IPS-11a (cell line): ENCODE measurements around the gene ASF1A.

Experiments used
- H3K4me3 ChIP-seq: one replicate; pipeline ENCODE4 v1.5.1; 2013; ENCODE audit warnings: low read depth, low read length, control low read depth

ASF1A gene

GRCh38 chr6:118912646-118913045 lies 18.7 kb downstream of the ASF1A start:
- H3K4me3 ChIP-seq = no peak overlapping the region

DNA sequence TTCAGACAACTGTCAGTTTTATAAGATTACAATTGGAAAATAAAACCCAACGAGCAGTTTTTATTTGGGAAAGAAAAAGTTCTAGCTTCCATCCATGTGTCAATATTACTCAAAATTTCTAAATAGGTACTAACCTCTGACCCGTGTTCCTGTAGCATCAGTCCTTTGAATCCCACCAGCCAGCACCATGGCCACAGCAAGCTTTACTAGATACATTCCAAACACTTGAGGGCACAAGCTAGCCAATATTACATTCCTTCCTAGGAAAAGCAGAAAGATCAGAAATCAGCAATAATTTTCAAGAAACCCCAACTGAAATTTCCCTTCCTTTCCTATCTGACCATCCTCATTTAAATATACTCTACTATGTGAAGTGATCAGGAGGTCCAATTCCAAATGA lies 19.2 kb downstream of the ASF1A start:
- no peak overlapping the region for H3K4me3 ChIP-seq

DNA sequence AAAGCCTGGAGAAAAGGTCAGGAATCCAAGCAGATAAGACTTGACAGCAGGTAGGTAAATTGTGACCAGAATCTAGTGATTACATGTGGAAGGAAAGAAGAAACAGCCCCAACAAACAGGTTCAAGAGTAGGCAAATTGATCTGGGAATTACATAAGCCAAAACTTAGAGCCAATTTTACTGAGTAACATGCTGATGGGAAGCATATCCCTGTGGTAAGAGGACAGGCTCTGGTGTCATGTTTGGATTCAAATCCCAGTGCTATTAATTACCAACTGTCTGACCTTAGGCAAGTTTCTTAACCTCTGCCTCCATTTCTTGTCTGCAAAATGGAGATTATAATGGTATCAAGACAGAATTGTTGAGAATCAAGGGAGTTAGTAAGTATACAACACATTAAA lies 20.6 kb downstream of the ASF1A start:
- H3K4me3 ChIP-seq = no peak overlapping the region

- no peak overlapping the region for H3K4me3 ChIP-seq
Observed at GRCh38 chr6:118917546-118918328, 23.8 kb downstream of the ASF1A start.

DNA sequence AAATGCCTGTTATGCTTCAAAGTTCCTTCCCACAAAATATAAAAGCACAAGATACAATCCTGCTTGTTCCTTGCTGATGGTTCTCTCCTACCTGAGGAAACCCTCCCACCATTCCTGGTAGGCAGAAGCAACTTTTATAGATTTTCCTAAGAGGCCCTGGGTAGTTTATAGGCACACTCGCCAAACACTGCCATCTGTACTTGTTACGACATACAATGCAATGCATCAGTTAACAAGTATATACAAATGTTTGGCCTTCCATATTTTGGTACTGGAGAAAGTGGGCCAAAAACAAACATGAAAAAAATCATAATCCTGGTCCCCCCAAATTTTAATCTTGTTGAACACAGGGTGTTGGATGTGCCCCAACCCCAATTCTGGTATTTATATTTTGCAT lies 24.4 kb downstream of the ASF1A start:
- no peak overlapping the region for H3K4me3 ChIP-seq

- H3K4me3 ChIP-seq = no peak overlapping the region
Observed at GRCh38 chr6:118921084-118921483, 27.1 kb downstream of the ASF1A start.

GRCh38 chr6:118923035-118923434 lies 29.1 kb downstream of the ASF1A start:
- no peak overlapping the region for H3K4me3 ChIP-seq

- no peak overlapping the region for H3K4me3 ChIP-seq
Observed at GRCh38 chr6:118930680-118931079, 36.7 kb downstream of the ASF1A start.

DNA sequence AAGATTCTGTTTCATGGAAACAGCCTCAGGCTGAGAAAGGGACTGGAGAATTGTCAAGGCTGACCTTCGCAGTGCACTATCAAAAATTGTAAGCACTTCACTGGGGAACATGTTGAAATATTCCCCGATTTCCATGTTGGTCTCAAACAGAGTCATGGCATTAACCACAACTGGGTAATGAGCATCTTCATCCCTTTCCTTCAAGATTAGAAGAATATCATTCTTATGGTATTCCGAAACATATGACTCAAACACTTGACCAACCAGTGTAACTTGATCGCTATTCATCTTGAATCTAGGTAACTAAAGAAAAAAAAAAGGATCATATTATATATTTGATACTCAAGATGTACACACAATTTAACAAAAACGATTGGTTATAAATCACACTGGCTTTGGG lies 37.5 kb downstream of the ASF1A start:
- no peak overlapping the region for H3K4me3 ChIP-seq

GRCh38 chr6:118932421-118932820 lies 38.5 kb downstream of the ASF1A start:
- no peak overlapping the region for H3K4me3 ChIP-seq

DNA sequence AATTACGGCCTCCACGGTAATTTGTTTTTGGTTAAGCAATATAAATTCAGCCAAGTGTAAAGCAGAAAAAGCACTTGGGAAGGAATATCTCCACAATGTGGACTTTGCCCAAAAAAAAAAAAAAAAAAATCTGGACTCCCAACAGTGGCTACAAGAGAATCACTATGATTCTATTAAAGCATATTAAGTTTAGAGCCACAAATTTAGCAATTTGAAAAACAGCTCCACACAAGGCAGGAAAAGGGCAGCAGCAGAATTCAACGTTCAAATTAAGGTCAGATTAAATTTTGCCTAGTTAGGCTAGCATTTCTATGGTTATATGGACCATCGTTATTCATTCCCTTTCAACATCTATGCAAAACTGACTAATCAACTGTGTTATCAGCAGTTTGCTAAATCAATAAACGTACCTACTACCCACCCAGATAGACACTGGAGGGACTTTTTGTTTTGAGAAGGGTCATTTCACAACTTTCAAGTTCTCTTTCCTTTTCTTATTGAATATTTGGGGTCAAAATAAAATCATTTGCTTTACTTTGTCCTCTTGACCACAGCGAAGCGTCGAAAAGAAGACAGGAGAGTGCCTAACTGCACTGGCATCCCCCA lies 40.0 kb downstream of the ASF1A start:
- H3K4me3 ChIP-seq = peak overlapping the region; percentile 30

DNA sequence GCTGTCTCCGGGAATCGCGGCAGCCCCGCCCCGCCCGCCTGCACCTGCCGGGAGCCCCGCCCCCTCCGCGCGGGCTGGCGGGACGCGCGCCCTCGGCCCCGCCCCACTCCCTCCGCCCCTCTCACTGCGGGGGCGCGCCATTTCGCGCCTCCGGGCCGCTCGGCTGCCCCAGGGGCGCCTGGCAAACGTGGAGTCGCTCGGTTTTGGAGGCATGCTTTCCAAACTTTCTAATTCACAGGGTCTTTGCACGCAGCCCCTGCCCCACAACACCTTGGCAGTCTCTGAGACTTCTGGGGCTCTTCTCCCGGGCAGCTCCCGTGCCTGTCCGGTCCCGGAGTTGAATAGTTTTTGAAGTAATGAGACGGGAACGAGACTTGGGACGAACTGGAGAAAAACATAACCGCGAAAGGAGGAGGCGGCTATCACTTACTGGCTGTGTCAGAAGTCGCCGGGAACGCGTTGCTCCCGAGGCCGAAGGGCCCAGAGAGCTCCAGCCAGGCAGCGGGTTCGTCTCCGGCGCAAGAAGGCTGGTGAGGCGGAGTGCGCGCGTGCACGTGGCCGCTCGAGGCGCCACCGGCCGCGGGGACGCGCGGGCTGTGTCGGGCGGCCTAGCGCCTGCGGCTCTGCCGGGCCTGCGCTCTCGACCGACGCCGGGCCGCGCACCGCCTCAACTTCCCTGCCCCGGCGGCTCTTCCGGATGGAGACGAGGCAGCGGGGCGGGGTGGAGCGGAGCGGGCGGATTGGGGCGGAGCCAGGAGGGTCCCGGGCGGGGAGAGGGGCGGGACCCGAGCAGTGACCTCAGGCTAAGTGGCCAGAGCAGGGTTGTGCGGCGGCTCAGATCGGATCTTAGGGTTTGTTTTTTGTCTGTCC lies 40.7 kb downstream of the ASF1A start, which contains the start of gene MCM9:
Gene MCM9, minus strand, starts transcription at position 699 of the 870 bp plus-strand sequence. CDS start 3,436 bp downstream, outside the sequence.
- peak within 1 kb of the TSS; percentile 83 for H3K4me3 ChIP-seq

DNA sequence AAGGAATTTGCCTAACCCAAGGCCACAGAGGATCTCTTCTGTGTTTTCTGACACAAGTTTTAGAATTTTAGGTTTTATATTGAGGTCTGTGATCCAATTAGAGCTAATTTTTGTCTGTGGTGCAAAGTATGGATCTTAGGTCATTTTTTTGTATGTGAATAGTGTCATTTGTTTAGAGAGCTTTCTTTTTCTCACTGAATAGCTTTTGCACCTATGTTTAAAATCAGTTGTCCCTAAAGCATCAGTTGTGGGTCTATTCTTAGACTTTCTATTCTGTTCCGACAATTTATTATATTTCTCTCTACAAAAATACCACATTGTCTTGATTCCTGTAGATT lies 41.3 kb downstream of the ASF1A start:
- H3K4me3 ChIP-seq = peak overlapping the region; percentile 83

- H3K4me3 ChIP-seq = no peak overlapping the region
Observed at GRCh38 chr6:118935978-118936703, 42.2 kb downstream of the ASF1A start.

GRCh38 chr6:118939683-118940082 lies 45.7 kb downstream of the ASF1A start:
- H3K4me3 ChIP-seq = no peak overlapping the region

- no peak overlapping the region for H3K4me3 ChIP-seq
Observed at GRCh38 chr6:118940770-118941169, 46.8 kb downstream of the ASF1A start.

GRCh38 chr6:118945217-118945616 lies 51.3 kb downstream of the ASF1A start:
- no peak overlapping the region for H3K4me3 ChIP-seq

GRCh38 chr6:118952683-118953082 lies 58.7 kb downstream of the ASF1A start:
- H3K4me3 ChIP-seq = no peak overlapping the region

GRCh38 chr6:118953391-118953790 lies 59.4 kb downstream of the ASF1A start:
- H3K4me3 ChIP-seq = no peak overlapping the region
